Midbrain (tissue), 1 donor: ENCODE measurements around the gene RSBN1L.

Experiments
- DNase-seq: peaks from one replicate; lab custom pipeline; 2025; lab: John Stamatoyannopoulos, UW

RSBN1L gene

GRCh38 chr7:77731716-77732115 lies 35.5 kb downstream of the RSBN1L start:
- no peak for DNase-seq

- DNase-seq: no peak
These were observed 38.6 kb downstream of the RSBN1L start for GRCh38 chr7:77734659-77735421.

- no peak for DNase-seq
These were observed 39.2 kb downstream of the RSBN1L start for GRCh38 chr7:77735457-77735856.

GRCh38 chr7:77736991-77737390 lies 40.7 kb downstream of the RSBN1L start:
- no peak for DNase-seq

- no peak for DNase-seq
These were observed 42.1 kb downstream of the RSBN1L start for GRCh38 chr7:77738382-77738781.

- DNase-seq: no peak
These were observed 42.6 kb downstream of the RSBN1L start for GRCh38 chr7:77738871-77739270.

- DNase-seq: no peak
These were observed 44.0 kb downstream of the RSBN1L start for GRCh38 chr7:77740257-77740656.

- no peak for DNase-seq
These were observed 47.3 kb downstream of the RSBN1L start for GRCh38 chr7:77743518-77743917.

- no peak for DNase-seq
These were observed 49.5 kb downstream of the RSBN1L start for GRCh38 chr7:77745746-77746145.

GRCh38 chr7:77746164-77746823 lies 50.0 kb downstream of the RSBN1L start:
- DNase-seq: no peak

- DNase-seq: no peak
These were observed 50.5 kb downstream of the RSBN1L start for GRCh38 chr7:77746824-77747165.

- DNase-seq: no peak
These were observed 50.9 kb downstream of the RSBN1L start for GRCh38 chr7:77747178-77747577.

GRCh38 chr7:77747718-77748117 lies 51.5 kb downstream of the RSBN1L start:
- DNase-seq: no peak

- DNase-seq: no peak
These were observed 55.8 kb downstream of the RSBN1L start for GRCh38 chr7:77752016-77752415.

- no peak for DNase-seq
These were observed 56.9 kb downstream of the RSBN1L start for GRCh38 chr7:77753173-77753572.

- DNase-seq: no peak
These were observed 61.3 kb downstream of the RSBN1L start for GRCh38 chr7:77757589-77757988.

- peak; percentile 78 for DNase-seq
These were observed 63.1 kb downstream of the RSBN1L start for GRCh38 chr7:77759294-77759889.

GRCh38 chr7:77760809-77761453 lies 64.7 kb downstream of the RSBN1L start:
- no peak for DNase-seq

GRCh38 chr7:77765481-77765880 lies 69.2 kb downstream of the RSBN1L start:
- no peak for DNase-seq

- DNase-seq: no peak
These were observed 69.9 kb downstream of the RSBN1L start for GRCh38 chr7:77765906-77766800.

GRCh38 chr7:77766801-77767605 lies 70.7 kb downstream of the RSBN1L start:
- DNase-seq: no peak
